GM11168 (cell line): ENCODE data around the gene TLL1.

ENCODE experiments used
- in situ Hi-C: fragments of 300-500 bp; cut with MboI; formaldehyde crosslinking; loops from one replicate; pipeline ENCODE4 v1.12.0; 2022; ENCODE audit warnings: low sequenced_read_pairs; ENCODE audit not compliant: unreplicated experiment

Gene TLL1

DNA sequence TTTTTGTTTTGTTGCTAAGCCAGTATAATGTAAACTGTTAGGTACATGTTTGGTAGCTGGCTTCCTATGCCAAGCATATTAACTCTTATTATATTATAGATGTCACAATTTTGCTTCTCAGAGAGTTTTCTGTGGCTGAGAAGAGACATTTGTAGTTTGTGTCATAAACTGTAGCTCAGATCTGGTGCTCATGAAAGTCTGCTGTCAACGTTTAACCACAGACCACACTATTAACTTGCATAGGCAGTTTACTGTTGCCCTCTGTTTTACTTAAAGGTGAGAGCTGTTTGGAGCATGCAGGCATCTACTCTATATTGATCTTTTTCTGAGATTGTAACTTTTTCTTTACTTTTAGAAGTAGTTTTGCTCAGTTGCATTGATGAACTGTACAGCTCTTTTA lies 166.8 kb downstream of the TLL1 start:
- in situ Hi-C loops: no loop called here

DNA sequence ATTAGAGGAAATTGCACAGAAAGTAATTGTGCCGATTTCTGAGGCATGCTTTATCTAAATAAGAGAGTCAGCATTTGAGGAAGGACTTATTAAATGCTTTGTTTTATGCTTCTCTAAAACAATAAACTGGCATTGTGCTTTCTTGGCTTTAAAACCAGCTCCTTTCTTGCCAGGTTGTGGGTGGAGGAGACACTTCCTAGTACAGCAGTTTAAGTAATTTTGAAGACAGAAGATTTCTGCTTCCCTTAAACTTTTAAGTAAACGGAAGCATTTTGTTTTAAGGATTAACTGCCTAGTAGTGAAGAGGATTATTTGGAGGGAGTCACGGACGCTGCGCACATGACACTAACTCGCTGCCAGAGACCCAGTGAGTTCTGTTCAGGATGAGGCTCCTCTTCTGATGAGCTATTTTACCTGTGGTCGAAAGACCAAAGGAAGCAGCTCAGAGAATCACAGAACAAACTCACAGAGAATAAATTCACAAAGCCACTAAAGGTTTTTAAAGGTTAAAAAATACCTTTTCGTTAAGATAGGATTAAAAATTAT lies 169.5 kb downstream of the TLL1 start:
- in situ Hi-C loops: no loop called here

DNA sequence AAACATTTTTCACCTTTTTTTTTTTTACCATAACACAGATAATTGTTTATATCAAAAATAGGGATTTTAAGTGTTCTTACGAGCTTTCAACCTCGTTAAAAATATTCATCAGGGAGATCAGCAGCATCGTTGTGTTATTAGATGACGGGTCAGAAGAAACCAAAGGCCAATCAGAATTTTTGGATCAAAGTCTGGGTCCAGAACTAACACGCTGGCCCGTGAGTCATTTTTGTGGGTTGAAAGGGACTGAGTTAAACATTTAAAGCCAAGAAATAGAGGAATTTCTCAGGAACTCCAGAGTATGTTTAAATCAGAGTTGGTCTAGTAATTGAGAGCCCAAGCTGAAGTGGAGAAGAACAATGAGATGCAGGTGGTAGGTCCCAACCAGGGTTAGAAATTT lies 170.8 kb downstream of the TLL1 start:
- in situ Hi-C loops: no loop called here

DNA sequence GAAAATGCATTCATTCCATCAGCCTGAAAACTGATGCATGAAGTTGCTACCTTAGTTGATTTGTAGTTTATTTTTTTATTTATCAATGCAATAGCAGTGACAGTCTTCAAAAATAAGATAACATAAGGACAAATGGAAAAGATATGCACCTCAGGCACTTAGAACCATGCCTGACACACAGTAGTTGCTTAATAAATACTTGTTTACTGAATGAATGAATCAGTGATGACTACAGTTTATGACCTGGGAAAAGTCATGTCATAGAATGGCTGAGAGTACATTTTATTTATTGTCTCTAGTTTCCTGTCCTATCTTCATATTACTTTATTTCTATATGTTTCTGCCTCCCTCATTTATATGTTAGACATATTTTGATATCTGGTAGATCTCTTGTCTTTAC lies 171.8 kb downstream of the TLL1 start:
- in situ Hi-C loops: no loop called here

DNA sequence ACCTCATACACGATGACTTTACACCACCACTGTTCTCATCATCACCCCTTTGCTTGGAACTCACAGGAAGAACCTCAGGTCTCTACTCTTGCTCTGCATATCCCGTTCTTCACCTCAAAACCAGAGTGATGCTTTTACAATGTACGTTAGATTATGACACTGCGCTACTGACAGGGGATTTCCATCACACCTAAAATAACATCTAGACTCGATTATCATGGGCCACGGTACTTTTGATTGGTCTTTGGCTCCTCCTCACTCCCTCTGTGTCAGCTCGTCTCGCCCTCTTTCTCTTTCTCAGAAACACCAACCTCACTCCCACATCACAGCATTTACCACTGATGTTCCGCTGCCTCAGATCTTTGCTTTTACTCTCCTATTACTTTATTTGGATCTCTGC lies 172.4 kb downstream of the TLL1 start:
- in situ Hi-C loops: no loop called here

DNA sequence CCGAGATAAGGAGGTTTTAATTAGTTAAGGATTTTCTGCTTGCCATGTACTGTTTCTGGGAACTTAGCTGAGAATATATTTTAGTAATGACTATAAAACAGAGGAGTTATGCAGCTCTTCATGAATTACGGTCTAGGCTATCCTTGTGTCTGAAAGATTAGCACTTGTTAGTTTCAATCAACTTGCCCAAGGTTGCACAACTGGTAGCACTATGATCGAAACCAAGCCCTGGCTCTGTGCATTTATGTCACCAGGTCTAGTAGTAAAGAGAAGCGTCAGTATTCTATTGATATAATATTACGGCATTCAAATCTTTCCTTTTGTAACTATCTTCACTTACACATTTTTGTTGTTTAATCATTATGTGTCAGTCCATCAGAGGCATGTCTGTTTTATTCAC lies 176.0 kb downstream of the TLL1 start:
- in situ Hi-C loops: no loop called here

DNA sequence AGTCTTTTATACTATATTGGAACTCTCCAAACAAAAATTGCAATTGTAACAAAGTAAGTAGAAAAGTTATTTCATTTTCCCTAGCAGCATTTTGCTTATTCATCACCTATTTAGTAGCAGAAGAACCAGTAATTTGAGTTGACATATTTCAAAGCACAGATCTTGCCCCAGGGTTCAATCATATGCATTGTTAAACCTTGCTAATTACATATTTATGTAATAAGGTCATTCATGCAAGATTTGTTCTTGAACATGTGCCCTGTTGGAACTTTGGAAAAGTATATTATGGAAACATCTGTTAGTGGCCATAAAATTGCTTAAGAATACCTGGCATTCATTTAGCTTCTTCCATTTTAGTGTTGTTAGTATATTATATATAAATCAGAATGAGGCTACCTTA lies 191.7 kb downstream of the TLL1 start:
- in situ Hi-C loops: no loop called here

DNA sequence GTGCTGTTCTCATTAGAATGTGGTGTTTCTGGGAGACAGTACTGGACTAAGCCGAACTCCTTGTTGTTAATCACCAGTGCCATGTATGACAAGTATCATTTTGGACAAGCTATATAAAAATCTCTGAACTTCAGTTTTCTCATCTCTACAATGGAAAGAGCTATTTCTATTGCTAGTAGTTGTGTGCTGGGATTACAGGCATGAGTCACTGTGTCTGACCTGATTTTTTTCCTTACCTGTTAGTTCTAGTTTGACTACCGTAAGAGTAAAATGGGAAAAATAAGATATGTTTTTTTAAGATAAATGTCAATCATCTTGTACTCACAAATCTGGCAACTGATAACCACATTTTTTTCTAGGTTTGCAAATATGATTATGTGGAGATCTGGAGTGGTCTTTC lies 192.3 kb downstream of the TLL1 start:
- in situ Hi-C loops: no loop called here

DNA sequence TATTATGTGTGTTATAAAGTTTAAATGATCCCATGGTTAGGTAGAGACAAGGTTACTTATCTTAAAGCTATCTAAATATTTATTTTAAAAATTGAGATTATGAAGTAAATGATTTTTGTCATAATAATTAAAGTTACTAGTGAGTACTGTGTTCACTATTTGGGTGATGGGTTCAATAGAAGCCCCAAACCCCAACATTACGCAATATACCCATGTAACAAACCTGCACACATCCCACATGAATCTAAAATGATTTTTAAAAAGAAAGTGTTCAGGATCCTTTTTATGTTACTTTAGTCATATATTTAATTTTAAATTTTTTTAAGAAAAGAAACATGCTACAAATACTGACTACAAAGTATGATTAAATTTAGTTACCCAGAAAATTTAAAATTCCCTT lies 193.9 kb downstream of the TLL1 start:
- in situ Hi-C loops: no loop called here

DNA sequence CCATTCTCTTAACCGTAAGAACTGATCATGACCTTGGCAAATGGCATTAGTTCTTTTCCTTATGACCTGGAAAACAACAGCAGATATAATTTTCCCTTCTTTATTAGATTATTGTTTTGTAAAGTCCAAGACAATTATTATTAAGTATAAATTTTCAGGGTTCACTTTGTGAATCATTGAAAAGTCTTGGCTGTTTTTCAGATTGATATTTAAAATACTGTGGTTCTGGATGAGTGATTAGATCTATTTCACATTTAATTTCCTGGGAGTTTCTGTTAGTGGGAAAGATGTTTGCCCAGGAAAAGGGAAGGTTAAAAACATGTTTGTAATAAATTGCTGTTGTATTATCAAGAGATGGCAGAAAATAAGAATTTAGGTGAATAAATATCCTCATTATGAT lies 194.9 kb downstream of the TLL1 start:
- in situ Hi-C loops: no loop called here

DNA sequence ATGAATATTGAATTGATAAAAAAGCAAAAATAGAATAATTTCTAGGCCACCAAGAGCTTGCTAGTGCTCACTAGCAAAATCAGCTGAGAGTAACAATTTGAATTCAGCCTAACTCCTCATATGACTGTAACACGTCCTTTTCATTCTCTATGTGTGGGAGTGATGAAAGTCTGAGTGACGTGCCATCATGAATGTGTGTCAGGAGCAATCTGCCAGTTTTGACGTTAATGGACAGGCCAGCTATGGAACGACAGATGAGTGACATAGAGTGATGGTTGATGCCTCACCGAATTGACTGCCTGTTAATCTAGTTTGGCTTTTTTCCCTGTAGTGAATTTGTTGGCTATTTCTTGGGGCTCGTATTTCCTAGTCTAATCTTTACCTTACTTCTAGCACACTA lies 200.7 kb downstream of the TLL1 start:
- in situ Hi-C loops: no loop called here

DNA sequence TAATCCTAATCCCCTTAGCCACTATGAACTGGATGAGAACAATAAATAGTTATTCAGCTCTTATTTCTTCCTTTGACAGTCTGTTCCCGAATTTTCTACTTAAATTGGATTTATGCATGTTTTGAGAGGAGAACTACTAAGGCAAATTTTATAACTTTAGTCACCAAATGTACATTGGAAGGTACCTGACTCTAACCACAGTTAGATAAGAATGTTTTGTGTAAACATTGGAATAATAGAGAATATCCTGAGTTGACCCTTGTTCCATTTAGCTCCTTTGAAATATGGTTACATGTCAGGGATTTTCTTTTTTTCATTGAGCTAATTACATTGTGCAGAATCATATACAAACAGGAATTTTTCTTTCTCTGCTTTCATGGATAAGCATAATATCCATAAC lies 202.6 kb downstream of the TLL1 start:
- in situ Hi-C loops: loop anchor here (25.0 kb wide), 1 partner anchor 538 kb away; no protein-coding TSS in a partner anchor

DNA sequence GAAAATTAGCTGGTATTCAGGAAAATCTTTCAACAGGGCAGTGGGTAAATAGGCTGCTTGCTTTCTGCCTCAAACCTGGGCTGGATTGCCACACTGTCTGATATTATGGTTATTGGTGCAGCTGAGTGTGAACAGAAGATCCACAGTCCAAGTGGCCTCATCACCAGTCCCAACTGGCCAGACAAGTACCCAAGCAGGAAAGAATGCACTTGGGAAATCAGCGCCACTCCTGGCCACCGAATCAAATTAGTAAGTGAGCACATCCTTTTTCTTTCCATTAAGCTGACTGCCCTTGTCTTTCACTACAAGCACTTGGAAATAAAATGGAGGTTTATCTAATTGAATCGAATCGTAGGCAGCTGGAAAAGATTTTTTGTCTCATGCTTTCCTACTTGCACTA lies 204.7 kb downstream of the TLL1 start:
- in situ Hi-C loops: loop anchor here (25.0 kb wide), 1 partner anchor 540 kb away; no protein-coding TSS in a partner anchor

DNA sequence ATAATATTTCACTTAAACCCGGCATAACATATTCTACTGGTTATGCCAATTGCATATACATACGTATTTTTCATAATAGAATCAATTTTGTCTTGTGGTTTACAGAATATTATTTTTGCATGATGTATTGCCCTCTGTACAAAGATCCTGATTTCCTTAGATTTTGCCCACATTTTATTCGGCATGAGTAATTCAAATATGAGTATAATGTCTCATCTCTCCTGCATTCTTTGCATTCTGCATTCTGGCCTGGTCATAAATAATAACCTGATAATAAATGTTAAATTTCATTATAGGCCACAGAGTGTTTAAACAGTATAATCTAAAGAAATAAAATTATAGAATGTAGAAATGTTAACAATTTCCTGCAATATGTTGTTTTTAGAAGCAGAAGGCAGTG lies 205.3 kb downstream of the TLL1 start:
- in situ Hi-C loops: loop anchor here (25.0 kb wide), 1 partner anchor 541 kb away; no protein-coding TSS in a partner anchor

DNA sequence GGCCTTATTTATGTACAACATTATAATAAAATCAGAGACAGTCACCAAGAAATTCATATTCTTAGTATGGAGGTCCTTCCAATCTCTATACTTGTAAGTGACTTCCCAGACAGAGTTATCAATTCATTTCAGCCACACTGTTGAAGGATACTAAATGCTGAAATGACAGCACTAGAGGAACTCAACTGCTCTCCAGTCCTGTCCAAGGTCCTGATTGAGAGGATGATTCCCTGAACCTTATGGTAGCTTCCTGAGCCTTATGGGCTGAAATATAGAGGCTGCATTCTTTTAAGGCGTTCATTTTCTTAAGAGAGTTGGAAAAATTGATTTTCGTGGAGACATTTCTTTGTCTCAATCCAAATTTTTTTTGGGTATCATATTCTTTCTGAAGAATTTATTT lies 205.9 kb downstream of the TLL1 start:
- in situ Hi-C loops: loop anchor here (25.0 kb wide), 1 partner anchor 542 kb away; no protein-coding TSS in a partner anchor

DNA sequence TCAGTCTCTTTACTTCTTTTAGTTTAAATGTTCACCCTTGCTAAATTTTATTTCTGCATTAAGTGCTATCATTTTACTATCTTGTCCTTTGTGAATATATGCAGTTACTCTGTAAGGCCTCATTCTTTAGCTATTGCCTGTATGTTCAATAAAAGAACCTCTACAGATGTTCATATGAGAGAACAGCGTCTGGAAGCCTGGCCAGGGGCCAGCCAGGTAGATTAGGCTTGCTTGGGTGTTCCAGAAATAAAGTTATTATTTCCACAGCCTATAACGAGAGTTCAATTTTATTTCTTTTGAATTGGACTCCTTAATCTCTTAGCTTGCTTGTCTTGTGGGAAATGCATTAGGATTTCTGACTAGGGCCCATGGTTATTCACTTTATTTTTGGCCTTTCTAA lies 214.5 kb downstream of the TLL1 start:
- in situ Hi-C loops: loop anchor here (25.0 kb wide), 1 partner anchor 550 kb away; no protein-coding TSS in a partner anchor

DNA sequence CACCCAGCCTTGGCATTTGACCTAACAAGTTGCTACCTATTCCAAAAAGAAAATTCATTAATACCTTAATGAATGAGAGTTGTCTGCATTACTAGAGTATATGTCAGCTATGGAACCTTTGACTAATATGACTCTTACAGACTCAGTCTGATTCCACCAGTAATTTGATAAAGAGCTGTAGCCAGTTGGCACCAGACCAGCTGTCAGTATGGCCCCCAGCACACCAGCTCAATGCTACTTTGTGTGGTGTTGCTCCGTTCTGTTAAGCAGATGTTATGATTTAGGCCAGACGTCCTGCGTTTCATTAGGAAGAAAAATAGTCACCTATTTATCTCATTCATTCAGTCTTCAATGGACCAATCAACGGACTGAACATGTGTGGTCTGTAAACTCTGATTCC lies 215.5 kb downstream of the TLL1 start:
- in situ Hi-C loops: loop anchor here (25.0 kb wide), 1 partner anchor 551 kb away; no protein-coding TSS in a partner anchor

DNA sequence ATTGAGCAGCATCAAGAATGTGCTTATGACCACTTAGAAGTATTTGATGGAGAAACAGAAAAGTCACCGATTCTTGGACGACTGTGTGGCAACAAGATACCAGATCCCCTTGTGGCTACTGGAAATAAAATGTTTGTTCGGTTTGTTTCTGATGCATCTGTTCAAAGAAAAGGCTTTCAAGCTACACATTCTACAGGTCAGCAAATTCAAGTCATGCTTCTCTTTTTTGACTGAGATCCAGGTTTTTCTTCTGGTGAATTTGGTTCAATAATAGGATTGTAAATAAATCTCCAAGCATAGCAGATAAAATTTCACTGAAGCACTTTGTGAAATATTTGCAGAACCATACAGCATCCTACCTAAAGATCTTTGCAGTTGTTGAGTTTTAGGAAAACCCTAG lies 218.1 kb downstream of the TLL1 start:
- in situ Hi-C loops: loop anchor here (25.0 kb wide), 1 partner anchor 554 kb away; no protein-coding TSS in a partner anchor

DNA sequence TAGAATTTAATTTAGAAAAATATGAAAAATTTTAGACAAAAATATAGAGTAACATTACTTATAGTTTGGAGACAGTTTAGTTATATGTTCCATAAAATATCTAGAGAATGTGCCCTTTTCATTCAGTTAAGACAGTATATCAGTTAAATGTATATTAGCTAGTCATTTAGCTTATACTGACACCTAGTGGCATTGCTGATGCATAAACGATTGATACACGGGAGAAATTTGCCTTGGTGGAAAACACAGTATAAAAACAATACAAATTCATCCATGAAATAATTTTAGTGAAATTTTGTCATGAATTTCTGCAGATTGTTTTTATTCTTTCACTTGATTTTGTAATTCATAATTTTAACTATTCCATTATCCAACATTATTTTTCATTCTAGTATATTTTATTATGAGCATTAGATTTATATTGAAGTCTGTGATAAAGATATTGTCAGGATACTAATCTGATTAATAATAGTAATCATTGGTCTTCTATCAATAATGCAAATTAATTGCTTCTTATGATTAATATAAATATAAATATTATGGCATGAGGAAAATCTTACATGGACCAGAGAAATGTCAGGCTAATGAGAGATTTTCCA lies 219.0 kb downstream of the TLL1 start:
- in situ Hi-C loops: loop anchor here (25.0 kb wide), 1 partner anchor 555 kb away; no protein-coding TSS in a partner anchor

DNA sequence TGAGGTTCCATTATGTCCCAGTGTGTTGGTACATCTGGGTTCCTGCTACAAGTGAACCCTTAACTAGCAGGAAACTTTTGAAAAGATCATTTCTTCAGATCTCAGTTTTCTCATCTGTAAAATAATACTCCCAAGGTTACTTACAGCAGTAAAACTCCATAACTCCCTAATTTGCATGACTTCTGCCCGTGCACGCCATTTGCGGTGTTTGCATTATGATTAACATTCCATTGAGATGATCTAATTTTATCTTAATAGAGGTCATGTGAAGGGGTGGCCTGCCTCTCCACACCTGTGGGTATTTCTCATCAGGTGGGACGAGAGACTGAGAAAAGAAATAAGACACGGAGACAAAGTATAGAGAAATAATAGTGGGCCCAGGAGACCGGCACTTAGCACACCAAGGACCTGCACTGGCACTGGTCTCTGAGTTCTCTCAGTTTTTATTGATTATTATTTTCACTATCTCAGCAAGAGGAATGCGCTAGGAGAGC lies 219.8 kb downstream of the TLL1 start:
- in situ Hi-C loops: loop anchor here (25.0 kb wide), 1 partner anchor 556 kb away; no protein-coding TSS in a partner anchor

DNA sequence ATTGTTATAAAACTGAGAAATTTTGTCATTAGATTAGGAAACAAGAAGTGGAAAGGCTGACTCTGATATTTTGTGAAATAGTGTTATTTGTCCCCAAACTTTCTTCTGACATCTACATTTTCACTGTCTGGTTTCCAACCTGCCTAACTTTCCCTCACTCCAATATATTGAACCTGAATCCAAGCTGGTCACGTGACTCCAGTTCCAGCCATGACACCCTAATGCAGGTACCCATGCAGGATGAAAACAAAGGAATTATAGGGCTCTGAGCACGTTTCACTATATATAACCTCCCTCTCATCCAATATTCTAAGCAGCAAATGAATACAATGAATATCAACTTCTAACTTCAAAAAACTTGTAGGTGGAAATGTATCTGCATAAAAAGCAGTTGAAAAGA lies 231.6 kb downstream of the TLL1 start:
- in situ Hi-C loops: no loop called here

DNA sequence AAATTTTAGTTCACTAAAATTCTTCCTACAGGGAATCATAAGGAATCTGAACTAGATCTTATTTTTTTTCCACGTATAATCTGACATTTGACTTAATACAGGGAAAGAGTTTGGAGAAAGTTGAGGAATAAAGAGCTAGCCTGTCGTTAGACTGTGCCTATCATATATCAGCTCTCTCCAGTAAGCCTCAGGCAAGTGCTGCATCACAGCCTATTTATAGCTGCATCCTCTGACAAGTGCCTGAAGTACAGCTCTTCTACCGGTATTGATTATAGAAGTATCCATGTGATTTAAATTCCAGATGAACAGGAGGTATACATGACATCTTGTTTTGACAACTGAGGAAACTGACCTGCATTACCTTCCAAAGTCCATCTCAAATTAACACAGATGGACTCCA lies 248.9 kb downstream of the TLL1 start:
- in situ Hi-C loops: no loop called here
